Transverse colon (tissue), 4 donors: ENCODE results near the gene MAP6.

Source experiments
- CTCF ChIP-seq, 5 experiments: fragments of 200-600 bp in 3 of 5; fragments of 450-650 bp in 2 of 5; sonication (generic) in 3 of 5; IDR thresholded peaks; 1 replicate in 2 of 5; 2 replicates in 3 of 5; pipeline ENCODE4 v1.5.1; 2016 to 2017; ENCODE audit warnings: antibody characterized with exemption in 5 of 5, inconsistent platforms in 3 of 5, mild to moderate bottlenecking in 2 of 5, moderate library complexity in 1 of 5
- EP300 ChIP-seq: sonication (generic); formaldehyde crosslinking; IDR thresholded peaks from one replicate; pipeline ENCODE4 v1.6.1; 2017; ENCODE audit warnings: antibody characterized with exemption, low read depth
- POLR2A ChIP-seq: fragments of 450-650 bp; IDR thresholded peaks from one replicate; pipeline ENCODE4 v1.6.1; 2016; ENCODE audit warnings: antibody characterized with exemption, mild to moderate bottlenecking, moderate library complexity
- POLR2AphosphoS5 ChIP-seq, 3 donors: sonication (generic); formaldehyde crosslinking; IDR thresholded peaks; one replicate each; pipeline ENCODE4 v1.6.1; 2016; ENCODE audit warnings: antibody characterized with exemption in 3 of 3

GRCh38 chr11:75548595-75549272 lies 120.1 kb downstream of the MAP6 start:
- no peak for TF ChIP-seq CTCF (IDR thresholded peaks at IDR 0.05)
- TF ChIP-seq POLR2AphosphoS5 (IDR thresholded peaks at IDR 0.05), result no peak
- no peak for TF ChIP-seq POLR2A
- TF ChIP-seq EP300, result no peak
